PC-9 (cell line): ENCODE results near the gene SOX15.

Experiments used
- CTCF ChIP-seq: fragments of 200-600 bp; sonication (generic); conservative IDR thresholded peaks from 2 replicates; pipeline ENCODE4 v1.6.1; 2017; ENCODE audit warnings: mixed run types, antibody characterized with exemption, mild to moderate bottlenecking, moderate library complexity
- EZH2 ChIP-seq: fragments of 200-600 bp; sonication (generic); IDR thresholded peaks from 2 replicates; pipeline ENCODE4 v1.8.0; 2017; ENCODE audit warnings: antibody characterized with exemption, low read depth

- peak; percentile 40 for TF ChIP-seq CTCF
- TF ChIP-seq EZH2 = no peak
Observed at GRCh38 chr17:7634384-7634783, 44.5 kb upstream of the SOX15 start.
